Spleen (tissue), 11 donors: ENCODE data around the gene FGF18. TPM values are rescaled to one million over a fixed set of nuclear protein-coding genes. Genes with fewer than 3 reads are reported as not detected.

ENCODE experiments used
- DNase-seq: peaks from one replicate; pipeline ENCODE4 v3.0.0-alpha.2; 2020
- H3K27ac ChIP-seq, 8 donors: fragments of 200-600 bp; sonication (generic) in 7 of 8; 1 replicate in 4 of 8; 2 replicates in 4 of 8; pipeline versions ENCODE4 v1.5.0 to v1.8.0; 2016 to 2021; ENCODE audit warnings: inconsistent platforms in 4 of 8, mild to moderate bottlenecking in 4 of 8, moderate library complexity in 1 of 8
- H3K27me3 ChIP-seq, 7 donors: fragments of 200-600 bp; sonication (generic) in 6 of 7; replicated peaks in 1 of 7; 1 replicate in 4 of 7; 2 replicates in 3 of 7; pipeline versions ENCODE4 v1.5.0 to v1.8.0; 2016 to 2021; ENCODE audit warnings: inconsistent platforms in 3 of 7, mild to moderate bottlenecking in 1 of 7
- H3K36me3 ChIP-seq, 6 donors: fragments of 200-600 bp; sonication (generic) in 5 of 6; 1 replicate in 4 of 6; 2 replicates in 2 of 6; pipeline versions ENCODE4 v1.5.0 to v1.8.0; 2016 to 2021; ENCODE audit warnings: inconsistent platforms in 2 of 6
- H3K4me1 ChIP-seq, 6 donors: fragments of 200-600 bp; sonication (generic) in 5 of 6; 1 replicate in 3 of 6; 2 replicates in 3 of 6; pipeline versions ENCODE4 v1.5.0 to v1.8.0; 2016 to 2021; ENCODE audit warnings: inconsistent platforms in 3 of 6
- H3K4me3 ChIP-seq, 8 donors: fragments of 200-600 bp; sonication (generic) in 7 of 8; 1 replicate in 4 of 8; 2 replicates in 4 of 8; pipeline versions ENCODE4 v1.5.0 to v1.8.0; 2016 to 2021; ENCODE audit warnings: inconsistent platforms in 4 of 8, mild to moderate bottlenecking in 4 of 8, moderate library complexity in 2 of 8
- H3K9me3 ChIP-seq, 8 donors: fragments of 200-600 bp; sonication (generic) in 7 of 8; 1 replicate in 4 of 8; 2 replicates in 4 of 8; pipeline versions ENCODE4 v1.5.0 to v1.8.0; 2016 to 2021; ENCODE audit warnings: inconsistent platforms in 4 of 8
- POLR2A ChIP-seq, 3 donors: fragments of 450-650 bp; IDR thresholded peaks; one replicate each; pipeline ENCODE4 v1.5.1; 2017; ENCODE audit warnings: antibody characterized with exemption in 3 of 3, mild to moderate bottlenecking in 1 of 3
- POLR2AphosphoS5 ChIP-seq, 3 donors: sonication (generic); formaldehyde crosslinking; IDR thresholded peaks; one replicate each; pipeline ENCODE4 v1.5.1; 2017; ENCODE audit warnings: antibody characterized with exemption in 3 of 3
- WGBS, 5 donors: extraction: QIAGEN DNeasy Blood & Tissue Kit in 3 of 5; methylation state at CpG; one replicate each; pipeline versions ENCODE4 v1.1.5 to v1.1.7; 2013 to 2018; 5-methylcytosine and 5-hydroxymethylcytosine counted together
- intact Hi-C: fragments of 100-400 bp; cut with DNase I; formaldehyde crosslinking; loops from one replicate; pipeline ENCODE4 v1.15.0; 2023; ENCODE audit warnings: low total_unique reads
- polyA plus RNA-seq, 3 donors: library from polyadenylated mRNA; stranded (reverse); fragments of 200-250 nt; gene quantifications; one replicate each; pipeline ENCODE4 v1.2.1, GENCODE V29; 2013
- total RNA-seq, 7 donors: library from RNA; depleted of rRNA in 3 of 7; stranded (reverse); fragments of >200 nt in 3 of 7; fragmentation: NEBNext Ultra II Directional in 4 of 7; extraction: Animal tissue kit (Norgen Biotek cat#: 25700) in 4 of 7; gene quantifications; one replicate each; pipeline versions ENCODE4 v1.1.0 to v1.2.1, GENCODE V29; 2016 to 2021
- TF ChIP-seq, protein P1 (sequence below), 11 experiments: fragments of 200-600 bp in 7 of 11; fragments of 450-650 bp in 4 of 11; sonication (generic) in 4 of 11; IDR thresholded peaks in 8 of 11; conservative IDR thresholded peaks in 3 of 11; 1 replicate in 7 of 11; 2 replicates in 4 of 11; pipeline versions ENCODE4 v1.4.0 to v1.8.0; 2016 to 2021; ENCODE audit warnings: antibody characterized with exemption in 11 of 11, inconsistent platforms in 4 of 11, mild to moderate bottlenecking in 1 of 11
- donor health status: healthy with polysubstance abuse.
- donor health status: DM: no; HTN: no; CAD: no; lungs with moderate emphysema.
- donor health status: DM: no; HTN: no; CAD: no.
- donor health status: Bipolar disorder and iron deficiency.
- donor health status: healthy.
- donor health status: DM: no; HTN: no; CAD: no.
- donor health status: DM: yes; HTN: yes; CAD: no.

The FGF18 gene
- total and polyA plus RNA-seq, 10 donors = 0.22 to 0.74 (median 0.33) TPM; not detected in 1

DNA sequence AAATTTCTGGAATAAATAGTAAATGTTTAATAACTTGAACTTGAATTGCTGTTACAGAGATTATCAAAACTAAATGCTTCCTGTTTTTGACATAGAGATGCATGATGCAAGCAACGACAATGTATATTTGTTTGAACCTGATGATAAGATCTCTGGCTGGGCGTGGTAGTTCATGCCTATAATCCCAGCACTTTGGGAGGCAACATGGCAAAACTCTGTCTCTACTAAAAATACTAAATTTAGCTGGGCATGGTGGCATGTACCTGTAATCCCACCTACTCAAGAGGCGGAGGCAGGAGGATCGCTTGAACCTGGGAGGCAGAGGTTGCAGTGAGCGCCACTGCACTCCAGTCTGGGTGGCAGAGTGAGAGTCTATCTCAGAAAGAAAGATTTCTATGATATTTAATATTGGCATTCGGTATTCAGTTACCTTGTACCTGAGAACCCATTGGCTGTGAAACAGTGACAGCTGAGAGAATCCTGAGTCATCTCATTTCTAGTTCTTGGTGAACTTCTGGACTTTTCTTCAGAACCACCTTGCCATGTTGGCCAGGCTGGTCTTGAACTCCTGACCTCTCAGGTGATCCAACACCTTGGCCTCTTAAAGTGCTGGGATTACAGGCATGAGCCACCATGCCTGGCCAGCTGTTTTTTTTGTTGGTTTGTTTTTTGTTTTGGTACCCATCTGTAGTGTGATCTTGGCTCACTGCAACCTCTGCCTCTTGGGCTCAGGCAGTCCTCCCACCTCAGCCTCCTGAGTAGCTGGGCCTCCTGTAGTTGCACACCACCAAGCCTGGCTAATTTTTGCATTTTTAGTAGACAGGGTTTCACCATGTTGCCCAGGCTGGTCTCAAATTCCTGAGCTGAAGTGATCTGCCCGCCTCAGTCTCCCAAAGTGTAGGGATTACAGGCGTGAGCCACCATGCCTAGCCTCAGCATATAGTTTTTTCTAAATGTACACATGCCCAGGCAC is 10.0 kb upstream of the FGF18 start:
- peaks cover 0 to 35% (median 0%) of the 10 kb centered on the region in 6 donors for H3K4me1 ChIP-seq
- peaks cover 5 to 99% (median 79%) of the 10 kb centered on the region in 6 donors for H3K36me3 ChIP-seq
- 83 to 89% (median 89%) methylated on average over 8 of the region's 8 CpGs for WGBS, 5 donors
- no peaks in the 10 kb centered on the region for H3K9me3 ChIP-seq
- no peak overlapping the region for H3K4me3 ChIP-seq
- H3K27ac ChIP-seq = no peak overlapping the region
- no peaks in the 10 kb centered on the region for H3K27me3 ChIP-seq
- intact Hi-C loops = no loop called here
- no peak for DNase-seq
- no peak for TF ChIP-seq POLR2A (IDR thresholded peaks at IDR 0.05)
- TF ChIP-seq, protein P1, sequence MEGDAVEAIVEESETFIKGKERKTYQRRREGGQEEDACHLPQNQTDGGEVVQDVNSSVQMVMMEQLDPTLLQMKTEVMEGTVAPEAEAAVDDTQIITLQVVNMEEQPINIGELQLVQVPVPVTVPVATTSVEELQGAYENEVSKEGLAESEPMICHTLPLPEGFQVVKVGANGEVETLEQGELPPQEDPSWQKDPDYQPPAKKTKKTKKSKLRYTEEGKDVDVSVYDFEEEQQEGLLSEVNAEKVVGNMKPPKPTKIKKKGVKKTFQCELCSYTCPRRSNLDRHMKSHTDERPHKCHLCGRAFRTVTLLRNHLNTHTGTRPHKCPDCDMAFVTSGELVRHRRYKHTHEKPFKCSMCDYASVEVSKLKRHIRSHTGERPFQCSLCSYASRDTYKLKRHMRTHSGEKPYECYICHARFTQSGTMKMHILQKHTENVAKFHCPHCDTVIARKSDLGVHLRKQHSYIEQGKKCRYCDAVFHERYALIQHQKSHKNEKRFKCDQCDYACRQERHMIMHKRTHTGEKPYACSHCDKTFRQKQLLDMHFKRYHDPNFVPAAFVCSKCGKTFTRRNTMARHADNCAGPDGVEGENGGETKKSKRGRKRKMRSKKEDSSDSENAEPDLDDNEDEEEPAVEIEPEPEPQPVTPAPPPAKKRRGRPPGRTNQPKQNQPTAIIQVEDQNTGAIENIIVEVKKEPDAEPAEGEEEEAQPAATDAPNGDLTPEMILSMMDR (IDR thresholded peaks at IDR 0.05 in 8 of 11, conservative IDR thresholded peaks at IDR 0.05 in 3 of 11) = no peak
- TF ChIP-seq POLR2AphosphoS5 (IDR thresholded peaks at IDR 0.05) = no peak

DNA sequence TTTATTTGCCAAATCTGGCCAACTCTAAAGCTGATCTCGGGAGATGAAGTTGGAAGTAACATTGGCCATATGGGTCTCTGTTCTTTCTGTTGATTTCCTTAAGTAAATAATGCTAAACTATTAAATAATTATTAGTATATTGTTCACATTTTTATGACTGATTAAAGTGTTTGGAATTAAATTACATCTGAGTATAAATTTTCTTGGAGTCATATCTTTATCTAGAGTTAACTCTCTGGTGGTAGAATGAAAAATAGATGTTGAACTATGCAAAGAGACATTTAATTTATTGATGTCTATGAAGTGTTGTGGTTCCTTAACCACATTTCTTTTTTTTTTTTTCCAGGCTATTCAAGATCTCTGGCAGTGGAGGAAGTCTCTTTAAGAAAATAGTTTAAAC is 9.3 kb upstream of the FGF18 start:
- no peak overlapping the region for H3K27ac ChIP-seq

DNA sequence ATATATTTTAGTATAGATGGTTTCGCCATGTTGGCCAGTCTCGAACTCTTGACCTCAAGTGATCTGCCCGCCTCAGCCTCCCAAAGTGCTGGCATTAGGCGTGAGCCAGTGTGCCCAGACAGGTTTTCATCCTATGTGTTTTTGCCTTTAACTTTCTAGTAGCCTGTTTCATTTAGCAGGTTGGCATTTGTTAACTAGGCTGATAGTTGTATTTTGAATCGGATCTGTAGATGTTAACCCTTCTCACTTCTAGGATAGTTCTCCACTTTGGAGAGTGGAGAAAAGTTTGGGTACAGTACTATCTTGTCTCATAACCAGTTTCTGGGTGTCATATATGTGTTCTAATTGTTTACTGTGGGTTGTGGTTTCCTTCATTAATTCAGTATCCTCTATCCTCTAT is 7.3 kb upstream of the FGF18 start:
- H3K9me3 ChIP-seq = no peaks in the 10 kb centered on the region
- peaks cover 0 to 73% (median 54%) of the 10 kb centered on the region in 6 donors for H3K36me3 ChIP-seq
- TF ChIP-seq POLR2A (IDR thresholded peaks at IDR 0.05) (no peak), POLR2AphosphoS5 (IDR thresholded peaks at IDR 0.05) (no peak)
- TF ChIP-seq, protein P1 (IDR thresholded peaks at IDR 0.05 in 8 of 11, conservative IDR thresholded peaks at IDR 0.05 in 3 of 11) = no peak
- intact Hi-C loops = no loop called here
- 94 to 97% (median 95%) methylated on average over 5 of the region's 5 CpGs for WGBS, 5 donors
- H3K4me3 ChIP-seq = no peak overlapping the region
- no peaks in the 10 kb centered on the region for H3K27me3 ChIP-seq
- H3K4me1 ChIP-seq = peaks cover 0 to 15% (median 0%) of the 10 kb centered on the region in 6 donors
- no peak for DNase-seq
- no peak overlapping the region for H3K27ac ChIP-seq

More for the DNA sequence above, 9.3 kb upstream of the FGF18 start:
- H3K4me1 ChIP-seq = peaks cover 0 to 34% (median 0%) of the 10 kb centered on the region in 6 donors
- H3K27me3 ChIP-seq = no peaks in the 10 kb centered on the region
- no peak for TF ChIP-seq POLR2A (IDR thresholded peaks at IDR 0.05)
- TF ChIP-seq, protein P1 (IDR thresholded peaks at IDR 0.05 in 8 of 11, conservative IDR thresholded peaks at IDR 0.05 in 3 of 11) = no peak
- no peak for TF ChIP-seq POLR2AphosphoS5 (IDR thresholded peaks at IDR 0.05)
- H3K9me3 ChIP-seq = no peaks in the 10 kb centered on the region
- intact Hi-C loops = no loop called here
- H3K4me3 ChIP-seq = no peak overlapping the region
- peaks cover 5 to 93% (median 74%) of the 10 kb centered on the region in 6 donors for H3K36me3 ChIP-seq
- WGBS, 5 donors = 0 to 41% (median 30%) methylated on average over 1 of the region's 1 CpG
- DNase-seq = no peak
